ENCODE results near the gene MYL1.

DNA sequence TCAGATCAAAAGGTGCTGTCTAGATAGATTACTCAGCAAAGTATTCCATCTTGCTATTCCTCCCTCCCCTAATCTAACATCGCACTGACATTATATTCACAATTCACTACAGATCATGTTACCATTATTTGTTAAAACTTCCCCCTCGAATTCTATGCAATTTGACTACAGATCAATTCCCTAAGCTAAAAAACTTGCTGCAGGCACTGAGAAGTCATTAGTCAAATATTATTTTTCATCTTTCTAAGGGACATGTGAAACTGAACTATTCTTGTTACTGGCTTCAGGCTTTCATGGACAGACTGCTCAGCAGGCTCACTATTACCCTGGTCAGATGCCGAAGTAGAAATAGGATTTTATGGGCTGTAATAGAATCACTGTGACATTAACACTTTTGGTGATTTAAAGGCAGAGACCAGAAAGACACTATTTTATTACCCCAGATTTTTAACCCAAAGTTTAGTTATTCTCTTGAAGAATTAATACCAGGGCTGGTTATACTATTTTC lies 15.1 kb downstream of the MYL1 start:
- TF ChIP-seq, protein P1, sequence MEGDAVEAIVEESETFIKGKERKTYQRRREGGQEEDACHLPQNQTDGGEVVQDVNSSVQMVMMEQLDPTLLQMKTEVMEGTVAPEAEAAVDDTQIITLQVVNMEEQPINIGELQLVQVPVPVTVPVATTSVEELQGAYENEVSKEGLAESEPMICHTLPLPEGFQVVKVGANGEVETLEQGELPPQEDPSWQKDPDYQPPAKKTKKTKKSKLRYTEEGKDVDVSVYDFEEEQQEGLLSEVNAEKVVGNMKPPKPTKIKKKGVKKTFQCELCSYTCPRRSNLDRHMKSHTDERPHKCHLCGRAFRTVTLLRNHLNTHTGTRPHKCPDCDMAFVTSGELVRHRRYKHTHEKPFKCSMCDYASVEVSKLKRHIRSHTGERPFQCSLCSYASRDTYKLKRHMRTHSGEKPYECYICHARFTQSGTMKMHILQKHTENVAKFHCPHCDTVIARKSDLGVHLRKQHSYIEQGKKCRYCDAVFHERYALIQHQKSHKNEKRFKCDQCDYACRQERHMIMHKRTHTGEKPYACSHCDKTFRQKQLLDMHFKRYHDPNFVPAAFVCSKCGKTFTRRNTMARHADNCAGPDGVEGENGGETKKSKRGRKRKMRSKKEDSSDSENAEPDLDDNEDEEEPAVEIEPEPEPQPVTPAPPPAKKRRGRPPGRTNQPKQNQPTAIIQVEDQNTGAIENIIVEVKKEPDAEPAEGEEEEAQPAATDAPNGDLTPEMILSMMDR (conservative IDR thresholded peaks at IDR 0.05 in 1 of 2, IDR thresholded peaks at IDR 0.05 in 1 of 2; ENCODE audit: extremely low read depth in 1 of 2, insufficient read depth in 1 of 2, low read depth in 1 of 2, low read length in 2 of 2) = no peak
- TF ChIP-seq EZH2 (IDR thresholded peaks at IDR 0.05; ENCODE audit: borderline replicate concordance, low read length) = no peak

Data from mammary epithelial cell (primary cell).